Measurements from ENCODE around the gene CHRNA1. TPM values are rescaled to one million over a fixed set of nuclear protein-coding genes. Genes with fewer than 3 reads are reported as not detected.

Gene CHRNA1
- total and polyA plus RNA-seq, 10 donors = 0.13 to 3.4 (median 0.46) TPM; not detected in 5

GRCh38 chr2:174786066-174786725 is 21.9 kb upstream of the CHRNA1 start:
- H3K36me3 ChIP-seq = no peaks in the 10 kb centered on the region
- H3K4me3 ChIP-seq = no peak overlapping the region
- H3K4me1 ChIP-seq = peaks cover 0 to 7% (median 3%) of the 10 kb centered on the region in 6 donors
- no peaks in the 10 kb centered on the region for H3K27me3 ChIP-seq (replicated peaks in 1 of 7)
- no peak overlapping the region for H3K27ac ChIP-seq
- WGBS, 5 donors = 82 to 96% (median 90%) methylated on average over 8 of the region's 8 CpGs
- TF ChIP-seq CTCF (IDR thresholded peaks at IDR 0.05 in 8 of 11, conservative IDR thresholded peaks at IDR 0.05 in 3 of 11) (no peak), POLR2AphosphoS5 (IDR thresholded peaks at IDR 0.05) (no peak), POLR2A (IDR thresholded peaks at IDR 0.05) (no peak)
- DNase-seq = no peak
- H3K9me3 ChIP-seq = no peaks in the 10 kb centered on the region
- intact Hi-C loops (cut with DNase I; ENCODE audit: low total_unique reads) = no loop called here

- H3K36me3 ChIP-seq = no peaks in the 10 kb centered on the region
- 70 to 89% (median 82%) methylated on average over 3 of the region's 3 CpGs for WGBS, 5 donors
Measured at GRCh38 chr2:174785481-174785880, 21.2 kb upstream of the CHRNA1 start.

GRCh38 chr2:174784909-174785308 is 20.6 kb upstream of the CHRNA1 start:
- no peak overlapping the region for H3K4me3 ChIP-seq
- no peak overlapping the region for H3K27ac ChIP-seq
- H3K4me1 ChIP-seq = peaks cover 0 to 7% (median 2%) of the 10 kb centered on the region in 6 donors
- H3K36me3 ChIP-seq = no peaks in the 10 kb centered on the region
- TF ChIP-seq POLR2A (IDR thresholded peaks at IDR 0.05) (no peak), POLR2AphosphoS5 (IDR thresholded peaks at IDR 0.05) (no peak), CTCF (IDR thresholded peaks at IDR 0.05 in 8 of 11, conservative IDR thresholded peaks at IDR 0.05 in 3 of 11) (no peak)
- no peaks in the 10 kb centered on the region for H3K27me3 ChIP-seq (replicated peaks in 1 of 7)
- no peaks in the 10 kb centered on the region for H3K9me3 ChIP-seq
- DNase-seq = no peak
- intact Hi-C loops (cut with DNase I; ENCODE audit: low total_unique reads) = no loop called here
- WGBS, 5 donors = 92 to 96% (median 94%) methylated on average over 5 of the region's 5 CpGs

More at GRCh38 chr2:174785481-174785880, 21.2 kb upstream of the CHRNA1 start:
- Histone ChIP-seq H3K4me3 (no peak overlapping the region), H3K4me1 (peaks cover 0 to 7% (median 2%) of the 10 kb centered on the region in 6 donors), H3K9me3 (no peaks in the 10 kb centered on the region), H3K27ac (no peak overlapping the region), H3K27me3 (replicated peaks in 1 of 7) (no peaks in the 10 kb centered on the region)
- intact Hi-C loops (cut with DNase I; ENCODE audit: low total_unique reads) = no loop called here
- DNase-seq = no peak
- TF ChIP-seq POLR2AphosphoS5 (IDR thresholded peaks at IDR 0.05) (no peak), CTCF (IDR thresholded peaks at IDR 0.05 in 8 of 11, conservative IDR thresholded peaks at IDR 0.05 in 3 of 11) (no peak), POLR2A (IDR thresholded peaks at IDR 0.05) (no peak)

- 88 to 95% (median 89%) methylated on average over 7 of the region's 7 CpGs for WGBS, 5 donors
- Histone ChIP-seq H3K27me3 (replicated peaks in 1 of 7) (no peaks in the 10 kb centered on the region), H3K4me3 (no peak overlapping the region), H3K9me3 (no peaks in the 10 kb centered on the region), H3K27ac (no peak overlapping the region), H3K4me1 (peaks cover 0 to 10% (median 2%) of the 10 kb centered on the region in 6 donors), H3K36me3 (no peaks in the 10 kb centered on the region)
- intact Hi-C loops (cut with DNase I; ENCODE audit: low total_unique reads) = no loop called here
- no peak for DNase-seq
- TF ChIP-seq POLR2A (IDR thresholded peaks at IDR 0.05) = no peak
- no peak for TF ChIP-seq POLR2AphosphoS5 (IDR thresholded peaks at IDR 0.05)
- no peak for TF ChIP-seq CTCF (IDR thresholded peaks at IDR 0.05 in 8 of 11, conservative IDR thresholded peaks at IDR 0.05 in 3 of 11)
Measured at GRCh38 chr2:174784316-174784715, 20.0 kb upstream of the CHRNA1 start.

Measured in spleen (tissue), 11 donors.